Spinal cord (tissue), 10 donors: Measurements from ENCODE around the gene HIGD1B. TPM values are rescaled to one million over a fixed set of nuclear protein-coding genes. Genes with fewer than 3 reads are reported as not detected.
"Not testable (repeated sequence)": the region's sequence is repeated elsewhere in the genome, so short reads cannot be mapped to it uniquely, and the experiment has no call there.

Source experiments
- DNase-seq, 6 donors: peaks; one replicate each; pipeline versions ENCODE4 v3.0.0 to v3.0.0-alpha.2; 2013 to 2015; ENCODE audit warnings: low spot score in 6 of 6, low read depth in 4 of 6
- H3K27ac ChIP-seq: one replicate; pipeline ENCODE4 v1.5.1; 2013; ENCODE audit warnings: low read depth, low read length, control low read depth
- H3K27me3 ChIP-seq: one replicate; pipeline ENCODE4 v1.6.1; 2013; ENCODE audit warnings: low read length; ENCODE audit not compliant: control insufficient read depth, insufficient read depth
- H3K36me3 ChIP-seq: one replicate; pipeline ENCODE4 v1.6.1; 2013; ENCODE audit warnings: low read length; ENCODE audit not compliant: control insufficient read depth, insufficient read depth
- H3K4me1 ChIP-seq: one replicate; pipeline ENCODE4 v1.6.1; 2013; ENCODE audit warnings: low read length; ENCODE audit not compliant: control insufficient read depth, insufficient read depth
- H3K4me3 ChIP-seq: one replicate; pipeline ENCODE4 v1.5.1; 2013; ENCODE audit warnings: low read depth, low read length, control low read depth
- H3K9me3 ChIP-seq: one replicate; pipeline ENCODE4 v1.6.1; 2013; ENCODE audit warnings: low read length; ENCODE audit not compliant: control insufficient read depth, insufficient read depth
- WGBS: methylation state at CpG from one replicate; pipeline ENCODE4 v1.1.5; 2013; ENCODE audit warnings: missing lambda C conversion rate; ENCODE audit not compliant: insufficient coverage; 5-methylcytosine and 5-hydroxymethylcytosine counted together
- long read RNA-seq, 4 donors: transcript quantifications; one replicate each; lab custom pipeline, GENCODE V29; 2026
- polyA plus RNA-seq, 2 donors: library from polyadenylated mRNA; unstranded; fragments of 120-200 nt; gene quantifications; one replicate each; pipeline ENCODE4 v1.2.1, GENCODE V29; 2013; ENCODE audit not compliant: insufficient read length in 2 of 2
- total RNA-seq, 2 donors: library from RNA; depleted of rRNA in 1 of 2; stranded (reverse); fragments of 120-200 nt in 1 of 2; fragments of >200 nt in 1 of 2; gene quantifications; one replicate each; pipeline versions ENCODE4 v1.2.3 to v1.2.4, GENCODE V29; 2013 to 2014
- donor health status: healthy.

The HIGD1B gene
- total RNA-seq (10 to 100 TPM in 1 of 2 donors, 1 to 10 TPM in 1; 5.4 to 18.5 TPM), polyA plus RNA-seq (10 to 100 TPM in 1 of 2 donors, 1 to 10 TPM in 1; 9.4 to 11.4 TPM)
- long read RNA-seq, donor 1, transcript HIGD1B-201 (3 exons, 635 nt), result major isoform, 6 of 10 reads
- long read RNA-seq, donor 1, partial matches to known transcripts, result 0 of 10 reads
- long read RNA-seq, donor 1, other reads (novel, unspliced or antisense), result 0 of 10 reads
- long read RNA-seq, donor 2, partial matches to known transcripts, result 0 of 1 reads
- long read RNA-seq, donor 2, other reads (novel, unspliced or antisense), result 0 of 1 reads
- long read RNA-seq, donor 3, result 0 reads
- long read RNA-seq, donor 4, transcript HIGD1B-201 (3 exons, 635 nt), result major isoform, 5 of 13 reads
- long read RNA-seq, donor 4, partial matches to known transcripts, result 0 of 13 reads
- long read RNA-seq, donor 4, other reads (novel, unspliced or antisense), result 6 of 13 reads

- no peak for DNase-seq
- no peaks in the 10 kb centered on the region for H3K9me3 ChIP-seq
- no peak within 1 kb of the TSS for H3K27ac ChIP-seq
- peaks cover 26% of the 10 kb centered on the region for H3K36me3 ChIP-seq
- no peak within 1 kb of the TSS for H3K4me3 ChIP-seq
- no peaks in the 10 kb centered on the region for H3K4me1 ChIP-seq
- no peaks in the 10 kb centered on the region for H3K27me3 ChIP-seq
- WGBS, result 88% methylated on average over 1 of the region's 2 CpGs
Observed at GRCh38 chr17:44847586-44847985, at the start of gene HIGD1B. Gene HIGD1B, plus strand, starts transcription at chr17:44847883. Its CDS starts 270 bp downstream, at chr17:44848153.

- Histone ChIP-seq H3K27me3 (no peaks in the 10 kb centered on the region), H3K36me3 (no peaks in the 10 kb centered on the region), H3K9me3 (no peaks in the 10 kb centered on the region), H3K27ac (no peak overlapping the region), H3K4me3 (no peak overlapping the region), H3K4me1 (peaks cover 24% of the 10 kb centered on the region)
- no peak for DNase-seq
- 100% methylated on average over 1 of the region's 2 CpGs for WGBS
Observed at GRCh38 chr17:44798356-44798755, 49.3 kb upstream of the HIGD1B start.

GRCh38 chr17:44801880-44802279 is 45.8 kb upstream of the HIGD1B start:
- WGBS, result 85% methylated on average over 3 of the region's 5 CpGs
- H3K36me3 ChIP-seq, result peaks cover 5% of the 10 kb centered on the region

DNA sequence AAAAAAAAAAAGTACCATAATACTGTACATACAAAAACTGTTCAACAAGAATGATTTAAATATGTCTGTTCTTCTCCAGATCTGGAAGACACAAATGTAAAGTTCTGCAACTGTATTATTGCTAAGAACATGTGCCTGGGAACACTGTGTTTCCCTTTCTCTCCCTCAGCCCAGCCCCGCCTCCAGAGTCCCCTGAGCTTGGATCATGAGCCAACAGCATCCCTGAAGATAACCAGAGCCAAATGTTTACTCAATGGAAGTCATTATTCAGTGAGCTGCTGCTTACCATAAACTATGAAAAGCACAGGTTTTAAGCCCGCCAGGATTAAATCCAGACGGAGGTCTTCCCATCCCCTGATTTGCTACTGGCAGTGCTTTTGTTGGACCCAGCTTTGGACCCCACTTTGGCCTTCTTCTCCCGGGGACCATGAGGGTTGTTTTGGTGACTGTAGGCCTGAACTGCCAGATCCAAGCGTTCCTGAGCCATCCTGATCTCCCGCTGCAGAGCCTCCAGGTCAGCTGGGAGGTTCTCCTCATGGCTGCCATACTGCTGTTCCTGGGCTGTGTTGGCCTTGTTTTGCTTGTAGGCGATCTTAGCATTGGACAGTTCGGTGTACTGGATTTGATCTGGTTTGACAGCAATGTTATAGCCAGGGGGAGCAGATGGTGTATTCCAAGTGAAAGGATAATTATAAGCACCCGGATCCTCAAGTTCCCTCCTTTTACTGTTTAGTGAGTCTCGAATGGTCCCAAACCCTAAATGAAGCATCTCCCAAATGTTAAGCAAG is 43.2 kb upstream of the HIGD1B start:
- peak in 2 of 6 donors; percentile 49 to 89 for DNase-seq
- Histone ChIP-seq H3K4me1 (peaks cover 10% of the 10 kb centered on the region), H3K4me3 (no peak overlapping the region), H3K9me3 (no peaks in the 10 kb centered on the region), H3K27me3 (no peaks in the 10 kb centered on the region), H3K36me3 (peaks cover 5% of the 10 kb centered on the region), H3K27ac (peak overlapping the region; percentile 37)
- WGBS, result 31% methylated on average over 6 of the region's 10 CpGs

More at GRCh38 chr17:44801880-44802279, 45.8 kb upstream of the HIGD1B start:
- no peak overlapping the region for H3K4me3 ChIP-seq
- no peak overlapping the region for H3K27ac ChIP-seq
- H3K27me3 ChIP-seq, result no peaks in the 10 kb centered on the region
- H3K9me3 ChIP-seq, result no peaks in the 10 kb centered on the region
- no peak for DNase-seq
- peaks cover 10% of the 10 kb centered on the region for H3K4me1 ChIP-seq

DNA sequence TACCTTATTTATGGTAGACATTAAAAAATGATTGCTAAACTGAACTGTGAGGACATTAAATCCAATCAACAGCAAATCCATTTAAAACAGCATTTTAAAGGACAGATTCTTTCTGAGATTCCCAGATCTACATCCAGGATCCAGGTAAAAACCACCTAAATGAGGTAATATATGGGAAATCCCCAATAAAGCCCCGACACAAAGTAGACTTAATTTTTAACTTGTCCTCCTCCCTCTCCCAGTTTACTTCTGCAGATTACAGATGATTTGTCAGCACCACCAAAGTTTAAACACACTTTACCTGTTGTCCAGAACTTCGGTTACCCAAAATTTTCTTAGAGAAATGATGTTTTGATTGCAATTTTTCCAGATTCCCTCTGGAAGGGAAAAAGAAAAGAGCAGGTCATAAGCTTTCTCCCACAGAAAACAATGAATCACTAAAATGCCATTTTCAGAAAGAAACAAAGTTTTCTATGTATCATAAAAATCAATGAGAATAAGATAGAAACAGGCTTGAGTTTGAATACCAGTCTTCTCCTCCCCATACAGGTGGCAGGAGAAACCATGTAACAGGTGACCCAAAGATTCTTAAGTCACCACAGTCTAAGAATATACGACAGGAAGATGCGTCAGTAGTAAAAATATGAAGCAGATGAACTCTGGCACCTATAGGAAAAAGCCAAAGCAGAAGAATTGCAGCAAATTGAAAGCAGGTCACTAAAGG is 40.4 kb upstream of the HIGD1B start:
- no peaks in the 10 kb centered on the region for H3K27me3 ChIP-seq
- peaks cover 5% of the 10 kb centered on the region for H3K36me3 ChIP-seq
- no peaks in the 10 kb centered on the region for H3K9me3 ChIP-seq
- 100% methylated on average over 2 of the region's 4 CpGs for WGBS
- H3K4me3 ChIP-seq, result no peak overlapping the region
- no peak for DNase-seq
- H3K4me1 ChIP-seq, result peaks cover 10% of the 10 kb centered on the region
- H3K27ac ChIP-seq, result no peak overlapping the region

DNA sequence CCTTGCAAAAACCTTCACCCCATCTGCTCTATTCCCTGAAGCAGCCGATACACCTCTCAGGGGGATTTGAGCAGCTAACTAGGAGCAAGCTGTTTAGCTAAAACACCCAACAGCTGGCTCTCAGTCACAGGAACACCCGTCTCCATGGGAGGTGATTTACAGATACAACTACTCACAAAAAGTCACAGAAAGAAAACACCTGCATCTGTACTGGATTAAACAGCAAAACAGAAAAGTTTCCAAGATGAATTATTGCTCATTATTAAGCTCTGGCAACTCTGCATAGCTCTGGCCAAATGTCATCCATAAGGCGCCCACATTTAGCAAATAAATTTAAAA is 39.9 kb upstream of the HIGD1B start:
- DNase-seq, result peak in 1 of 6 donors; percentile 34
- H3K9me3 ChIP-seq, result no peaks in the 10 kb centered on the region
- WGBS, result 30% methylated on average over 2 of the region's 3 CpGs
- H3K36me3 ChIP-seq, result peaks cover 5% of the 10 kb centered on the region
- H3K27ac ChIP-seq, result no peak overlapping the region
- no peak overlapping the region for H3K4me3 ChIP-seq
- H3K4me1 ChIP-seq, result peaks cover 7% of the 10 kb centered on the region
- no peaks in the 10 kb centered on the region for H3K27me3 ChIP-seq

GRCh38 chr17:44808156-44808555 is 39.5 kb upstream of the HIGD1B start:
- Histone ChIP-seq H3K4me3 (no peak overlapping the region), H3K27ac (no peak overlapping the region), H3K27me3 (no peaks in the 10 kb centered on the region), H3K9me3 (no peaks in the 10 kb centered on the region), H3K4me1 (peaks cover 6% of the 10 kb centered on the region), H3K36me3 (peaks cover 5% of the 10 kb centered on the region)
- DNase-seq, result no peak
- 100% methylated on average over 2 of the region's 4 CpGs for WGBS

- WGBS, result 100% methylated on average over 3 of the region's 9 CpGs
- H3K27me3 ChIP-seq, H3K4me3 ChIP-seq, H3K4me1 ChIP-seq, H3K27ac ChIP-seq, DNase-seq, H3K36me3 ChIP-seq, H3K9me3 ChIP-seq: not testable (repeated sequence)
Observed at GRCh38 chr17:44808656-44809388, 38.9 kb upstream of the HIGD1B start.

DNA sequence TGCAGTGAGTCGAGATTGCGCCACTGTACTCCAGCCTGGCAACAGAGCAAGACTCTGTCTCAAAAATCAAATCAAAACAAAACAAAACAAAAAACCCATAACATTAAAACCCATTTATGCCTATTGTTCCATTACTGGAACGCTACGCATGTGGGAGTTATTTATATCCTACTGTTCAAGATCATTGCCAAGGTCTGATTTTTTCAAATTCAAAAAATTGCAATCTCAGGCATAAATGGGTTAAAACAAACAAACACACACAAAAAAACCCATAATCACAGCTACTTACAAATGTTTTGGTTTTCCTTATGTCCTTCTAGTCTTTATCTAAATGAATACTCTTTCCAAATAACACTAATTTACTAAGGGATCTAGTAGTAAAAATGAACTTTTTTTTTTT is 35.4 kb upstream of the HIGD1B start:
- DNase-seq, result no peak
- 67% methylated on average over 2 of the region's 4 CpGs for WGBS
- no peaks in the 10 kb centered on the region for H3K4me1 ChIP-seq
- H3K27ac ChIP-seq, result no peak overlapping the region
- no peaks in the 10 kb centered on the region for H3K27me3 ChIP-seq
- no peak overlapping the region for H3K4me3 ChIP-seq
- no peaks in the 10 kb centered on the region for H3K36me3 ChIP-seq
- no peaks in the 10 kb centered on the region for H3K9me3 ChIP-seq
